ENCODE results near the gene MARCHF3. TPM values are rescaled to one million over a fixed set of nuclear protein-coding genes. Genes with fewer than 3 reads are reported as not detected.

The MARCHF3 gene
- total RNA-seq, 1 donor from 2014 or later = 25.9 TPM

DNA sequence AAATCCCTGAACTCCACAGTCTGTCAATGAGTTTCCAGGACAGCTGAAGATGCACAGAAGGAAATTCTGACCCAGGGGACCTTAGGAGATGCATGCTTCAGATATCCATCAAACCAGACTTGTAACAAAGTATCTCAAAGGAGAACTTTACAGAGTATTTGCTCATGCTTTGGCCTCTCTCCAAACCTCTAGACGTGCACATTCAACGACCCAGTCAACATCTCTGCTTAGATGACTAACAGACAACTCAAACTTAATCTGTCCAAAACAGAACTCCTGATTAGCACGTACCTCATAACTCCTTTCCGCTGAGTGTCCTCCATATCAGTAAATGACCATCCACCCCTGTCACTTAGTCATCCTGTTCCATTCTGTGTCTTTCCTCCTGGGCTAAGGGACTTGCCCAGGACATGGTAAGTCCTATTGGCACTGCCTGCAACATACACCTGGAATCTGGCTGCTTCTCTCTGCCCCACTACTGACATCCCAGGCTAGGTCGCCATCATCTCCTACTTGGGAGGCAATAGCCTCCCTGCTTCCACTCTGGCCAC is 146.0 kb downstream of the MARCHF3 start:
- peak; percentile 62 for DNase-seq (ENCODE audit: extremely low read depth, low read depth, low spot score)

DNA sequence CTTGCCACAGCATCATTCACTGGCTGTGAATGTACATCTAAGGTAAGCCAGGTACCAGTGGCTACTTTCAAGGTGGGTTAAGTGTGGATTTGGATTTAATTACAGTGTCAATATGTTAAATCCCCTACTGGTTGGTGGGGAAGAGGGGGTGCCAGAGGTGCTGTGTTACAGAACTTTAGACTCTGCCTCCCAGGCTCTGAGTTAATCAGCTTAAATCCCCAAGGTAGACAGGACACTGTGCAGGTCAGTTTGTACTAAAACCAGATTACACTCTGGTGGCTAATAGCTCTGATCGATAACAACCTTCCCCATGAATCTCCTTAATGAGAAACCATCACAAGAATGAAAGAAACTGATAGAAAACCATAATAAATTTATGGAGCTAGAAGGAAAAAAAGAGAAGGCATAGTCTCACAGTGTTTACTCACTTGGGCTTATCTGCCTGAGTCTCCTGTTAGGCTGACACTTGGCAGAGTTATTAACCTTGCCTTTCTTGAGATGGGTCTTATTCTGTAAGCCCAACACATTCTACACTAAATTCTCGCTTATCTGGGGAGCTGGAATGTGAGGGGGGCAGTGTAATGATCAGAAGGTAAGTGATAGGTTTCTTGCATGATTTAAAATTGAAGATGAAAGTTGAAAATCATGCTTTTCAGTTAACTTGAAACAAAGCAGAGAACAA is 146.7 kb downstream of the MARCHF3 start:
- no peak for DNase-seq (ENCODE audit: extremely low read depth, low read depth, low spot score)

DNA sequence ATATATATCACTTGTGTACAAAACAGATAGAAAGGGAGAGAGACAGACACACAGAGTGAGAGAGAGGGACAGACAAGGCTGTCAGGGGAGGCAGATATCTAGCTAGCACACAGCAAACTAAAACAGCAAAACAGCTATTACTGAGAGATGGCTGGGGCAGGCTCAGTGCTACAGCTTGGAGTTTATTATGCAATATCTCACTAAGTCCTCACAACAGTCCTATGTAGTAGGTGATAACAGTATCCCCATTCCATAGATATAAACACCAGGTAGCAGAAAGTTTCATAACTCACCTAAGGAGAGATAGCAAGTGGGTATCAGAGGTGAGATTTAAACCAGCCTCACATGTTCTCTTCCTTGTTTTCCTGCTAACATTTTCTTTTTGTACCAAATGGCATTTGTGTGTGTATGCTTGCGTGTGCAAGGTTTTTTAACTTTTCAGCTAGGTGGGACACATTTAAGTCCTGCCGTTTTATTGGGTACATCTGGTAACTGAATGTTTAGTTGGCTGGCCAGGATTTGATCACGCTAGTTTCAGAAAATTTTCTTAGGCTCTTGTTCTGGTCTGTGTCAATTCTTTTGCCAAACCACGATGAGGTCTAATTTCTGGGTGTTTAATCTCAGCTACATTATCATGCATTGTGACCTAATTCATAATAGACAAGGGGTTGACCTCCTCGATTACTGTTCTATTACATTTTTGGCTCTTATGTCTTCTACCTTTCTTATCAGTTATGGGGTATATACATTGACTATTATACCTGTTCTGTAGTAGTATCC is 148.3 kb downstream of the MARCHF3 start:
- no peak for DNase-seq (ENCODE audit: extremely low read depth, low read depth, low spot score)

- no peak for DNase-seq (ENCODE audit: extremely low read depth, low read depth, low spot score)
Measured at GRCh38 chr5:126878634-126879033, 151.7 kb downstream of the MARCHF3 start.

DNA sequence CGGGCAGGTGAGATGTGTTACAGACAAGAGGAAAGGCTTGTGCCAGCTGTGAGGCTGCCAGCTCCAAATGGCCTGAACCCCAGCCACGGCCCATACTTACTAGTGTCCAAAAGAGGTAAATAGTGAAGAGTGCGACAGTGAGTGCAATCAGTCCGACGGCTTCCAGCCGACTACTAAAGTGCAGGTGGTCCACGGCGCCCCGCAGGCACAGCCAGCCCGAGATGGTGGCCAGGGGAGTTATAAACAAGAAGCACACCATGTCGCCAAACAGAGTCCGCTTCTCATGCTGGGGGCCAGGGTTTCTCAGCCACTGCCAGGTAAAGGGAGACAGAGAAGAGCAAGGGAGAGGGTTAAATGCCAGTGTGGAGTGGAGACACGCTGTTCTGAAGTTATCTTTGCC is 152.3 kb downstream of the MARCHF3 start:
- DNase-seq (ENCODE audit: extremely low read depth, low read depth, low spot score) = no peak

- DNase-seq (ENCODE audit: extremely low read depth, low read depth, low spot score) = no peak
Measured at GRCh38 chr5:126877602-126878001, 152.8 kb downstream of the MARCHF3 start.

- DNase-seq (ENCODE audit: extremely low read depth, low read depth, low spot score) = no peak
Measured at GRCh38 chr5:126875303-126875785, 155.0 kb downstream of the MARCHF3 start.

DNA sequence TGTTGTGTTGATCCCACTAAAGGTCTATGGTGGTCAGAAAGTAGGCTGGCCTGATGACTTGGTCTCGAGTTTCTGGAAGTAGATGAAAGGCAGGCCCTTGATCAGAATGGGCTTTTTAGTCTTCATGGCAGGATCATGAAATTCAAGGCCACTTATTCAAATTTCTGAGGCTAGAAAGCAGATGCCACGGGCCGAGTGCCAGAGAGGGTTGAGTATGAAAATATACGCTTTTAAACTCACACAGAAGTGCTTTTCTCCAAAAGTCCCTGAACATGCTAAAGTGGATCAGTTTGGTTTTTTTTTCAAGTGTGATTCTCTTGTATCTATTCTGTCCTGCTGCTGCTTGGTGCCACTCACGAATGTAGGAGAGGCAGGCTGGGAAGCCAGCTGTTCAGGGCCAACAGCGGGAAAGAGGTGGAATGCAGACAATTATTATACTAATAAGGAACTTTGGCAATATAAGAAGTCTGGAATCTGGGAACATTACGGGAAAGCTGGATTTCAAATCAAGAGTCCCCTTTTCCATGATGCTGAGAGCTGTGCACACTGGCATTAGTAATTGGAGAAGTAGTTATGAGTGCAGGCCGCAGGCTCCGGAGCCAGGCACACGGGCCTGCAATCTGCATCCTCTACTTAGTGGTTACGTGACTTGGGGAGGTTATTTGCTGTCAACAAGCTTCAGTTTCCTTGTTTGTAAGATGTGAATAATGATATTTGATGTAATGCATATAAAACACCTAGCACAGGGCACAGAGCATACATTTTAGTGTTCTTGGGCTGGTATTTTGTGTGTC is 157.6 kb downstream of the MARCHF3 start:
- no peak for DNase-seq (ENCODE audit: extremely low read depth, low read depth, low spot score)

GRCh38 chr5:126871441-126871840 is 158.9 kb downstream of the MARCHF3 start:
- DNase-seq (ENCODE audit: extremely low read depth, low read depth, low spot score) = no peak

GRCh38 chr5:126869005-126869451 is 161.3 kb downstream of the MARCHF3 start:
- DNase-seq (ENCODE audit: extremely low read depth, low read depth, low spot score) = no peak

- DNase-seq (ENCODE audit: extremely low read depth, low read depth, low spot score) = no peak
Measured at GRCh38 chr5:126868338-126869004, 161.9 kb downstream of the MARCHF3 start.

DNA sequence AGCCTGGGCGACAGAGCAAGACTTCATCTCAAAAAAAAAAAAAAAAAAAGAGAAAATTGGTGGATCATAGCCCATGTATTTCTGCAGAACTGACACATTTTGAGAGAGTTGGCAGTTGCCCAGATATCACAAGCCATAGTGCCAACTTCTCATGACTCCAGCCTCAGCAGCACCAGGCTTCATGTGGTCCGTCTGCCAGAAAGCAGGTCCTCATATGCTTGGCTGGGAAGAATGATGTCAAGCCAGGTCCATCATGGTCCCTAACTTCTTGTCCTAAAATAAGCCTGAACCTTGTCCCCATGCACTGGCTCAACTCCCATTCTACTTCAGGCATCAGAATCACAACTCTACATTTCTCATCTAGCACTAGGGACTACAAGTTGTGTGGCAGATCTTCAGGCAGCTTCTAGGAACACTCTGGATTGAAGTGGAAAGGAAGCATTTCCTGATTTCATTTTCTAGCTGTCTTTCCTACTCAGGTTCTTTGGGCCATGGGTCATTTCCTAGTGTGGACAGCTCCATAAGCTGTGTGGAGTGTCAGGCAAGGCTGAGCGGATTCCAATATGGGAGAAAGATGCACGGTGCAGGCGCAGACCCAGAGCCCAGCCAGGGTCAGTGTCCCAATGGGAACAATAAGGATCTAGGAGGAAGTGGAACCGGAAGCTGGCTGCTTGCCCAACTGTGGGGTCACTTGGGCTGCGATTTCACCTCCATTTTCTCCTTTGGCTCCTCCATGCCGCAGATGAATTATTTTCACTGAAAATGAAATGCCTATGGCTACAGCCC is 163.3 kb downstream of the MARCHF3 start:
- DNase-seq (ENCODE audit: extremely low read depth, low read depth, low spot score) = no peak

DNA sequence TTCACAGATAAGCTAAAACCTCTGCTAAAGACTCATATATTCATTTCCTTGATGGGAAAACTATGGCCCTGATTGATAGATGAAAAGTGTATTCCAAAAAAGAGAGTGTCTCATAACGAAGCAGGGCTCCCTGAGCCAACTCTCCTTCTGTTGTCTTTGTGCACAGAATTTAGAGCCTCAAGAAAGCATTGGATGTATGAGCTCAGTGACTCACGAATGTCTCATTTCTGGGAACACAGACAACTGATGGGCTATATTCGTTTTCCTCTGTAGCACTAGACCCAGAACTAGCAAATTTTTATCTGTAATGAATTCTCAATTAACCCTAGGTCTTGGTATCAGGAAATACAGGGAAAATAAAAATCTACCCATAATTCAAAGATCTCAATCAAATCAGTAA is 165.1 kb downstream of the MARCHF3 start:
- DNase-seq (ENCODE audit: extremely low read depth, low read depth, low spot score) = no peak

DNA sequence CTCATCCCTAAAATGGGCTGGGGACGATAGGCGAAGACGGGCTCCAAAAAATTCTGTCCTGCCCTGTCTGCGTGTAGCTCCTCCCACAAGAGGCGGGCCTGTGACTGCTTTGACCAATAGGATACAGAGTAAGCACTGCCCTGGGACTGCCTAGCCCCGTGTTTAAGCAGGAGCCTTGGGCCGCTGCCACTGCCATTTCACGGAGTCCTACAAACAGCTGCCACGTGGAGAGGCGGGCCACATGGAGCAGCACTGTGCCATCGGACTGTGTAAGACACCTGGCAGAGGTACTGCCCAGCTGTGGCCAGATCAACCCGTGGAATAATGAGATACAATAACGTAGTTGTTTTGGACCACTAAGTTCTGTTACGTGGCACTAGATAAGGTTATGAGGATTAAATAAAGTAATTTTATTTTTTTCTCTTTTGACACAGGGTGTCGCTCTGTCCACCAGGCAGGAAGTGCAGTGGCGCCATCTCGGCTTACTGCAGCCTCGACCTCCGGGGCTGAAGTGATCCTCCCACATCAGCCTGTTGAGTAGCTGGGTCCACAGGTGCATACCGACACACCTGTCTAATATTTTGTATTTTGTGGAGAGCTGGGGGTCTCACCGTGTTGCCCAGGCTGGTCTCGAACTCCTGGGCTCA is 166.2 kb downstream of the MARCHF3 start:
- no peak for DNase-seq (ENCODE audit: extremely low read depth, low read depth, low spot score)

DNA sequence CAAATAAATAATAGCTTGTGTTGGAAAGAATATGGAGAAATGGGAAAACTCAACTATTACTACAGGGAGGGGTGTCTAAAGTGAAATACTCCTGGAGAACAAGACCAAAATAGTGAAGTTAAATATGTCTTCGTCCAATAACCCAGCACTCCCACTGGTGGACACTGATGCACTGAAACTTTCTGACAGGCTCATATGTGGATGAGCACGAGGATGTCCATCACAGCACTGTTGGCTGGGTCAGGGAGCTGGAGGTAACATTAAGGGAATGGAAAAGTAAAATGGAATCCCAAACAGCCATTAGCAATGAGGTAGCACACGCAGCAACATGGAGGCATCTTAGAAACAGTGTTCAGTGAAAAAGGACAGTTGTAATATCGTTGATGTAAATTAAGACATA is 167.0 kb downstream of the MARCHF3 start:
- DNase-seq (ENCODE audit: extremely low read depth, low read depth, low spot score) = no peak

DNA sequence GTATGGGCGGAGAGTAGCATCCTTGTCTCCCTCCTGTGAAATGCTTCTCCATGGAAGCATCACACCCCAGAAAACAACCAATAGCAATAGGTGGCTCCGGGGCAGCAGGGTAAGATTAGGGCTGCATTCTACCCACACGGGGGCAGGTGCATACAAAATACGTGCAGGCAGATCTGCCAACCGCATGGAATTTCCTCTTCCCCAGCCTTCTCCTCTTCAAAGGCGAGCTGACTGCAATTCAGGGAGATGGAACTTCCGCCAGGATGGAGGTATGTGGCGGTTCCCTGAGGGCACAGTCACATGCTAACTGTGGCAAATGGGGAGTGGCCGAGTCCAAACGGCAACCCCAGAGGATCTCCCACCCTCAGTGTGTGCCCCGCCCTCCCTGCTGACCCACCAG is 171.9 kb downstream of the MARCHF3 start:
- no peak for DNase-seq (ENCODE audit: extremely low read depth, low read depth, low spot score)

GRCh38 chr5:126857472-126858410 is 172.6 kb downstream of the MARCHF3 start:
- DNase-seq (ENCODE audit: extremely low read depth, low read depth, low spot score) = no peak

DNA sequence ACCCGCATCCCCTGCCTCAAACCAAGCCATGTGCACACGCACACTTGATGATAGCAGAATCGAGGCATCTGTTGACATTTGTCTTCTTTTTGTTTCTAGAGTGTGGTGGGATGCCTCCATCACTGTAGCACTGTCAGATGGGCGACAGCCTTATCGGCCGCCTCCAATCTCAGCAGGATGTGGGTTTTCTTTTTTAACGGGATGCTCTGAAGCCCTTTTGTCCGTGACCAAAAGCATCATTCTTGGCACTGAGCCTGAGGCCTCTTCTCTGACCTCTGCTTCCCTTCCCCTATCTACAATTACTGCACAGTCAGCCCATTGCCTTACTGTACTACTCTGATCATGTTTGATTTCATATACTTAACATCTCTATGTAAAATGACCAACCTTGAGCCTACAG is 175.1 kb downstream of the MARCHF3 start:
- no peak for DNase-seq (ENCODE audit: extremely low read depth, low read depth, low spot score)

All from glomerular endothelial cell (primary cell).